Hepatocyte (in vitro differentiated cells): Measurements from ENCODE around the gene MUC4. TPM values are rescaled to one million over a fixed set of nuclear protein-coding genes. Genes with fewer than 3 reads are reported as not detected.
"Not testable (repeated sequence)": the region's sequence is repeated elsewhere in the genome, so short reads cannot be mapped to it uniquely, and the experiment has no call there.

Source experiments
- DNase-seq: peaks from one replicate; pipeline ENCODE4 v3.0.0-alpha.2; 2016; ENCODE audit warnings: low spot score
- H2AFZ ChIP-seq: fragments of 200-600 bp; sonication (generic); 2 replicates; pipeline ENCODE4 v1.6.0; 2016; ENCODE audit warnings: antibody characterized with exemption, mild to moderate bottlenecking
- H3K27ac ChIP-seq: fragments of 200-600 bp; sonication (generic); 2 replicates; pipeline ENCODE4 v1.5.1; 2016; ENCODE audit warnings: mild to moderate bottlenecking
- H3K27me3 ChIP-seq: fragments of 200-600 bp; sonication (generic); 2 replicates; pipeline ENCODE4 v1.6.1; 2016
- H3K36me3 ChIP-seq: fragments of 200-600 bp; sonication (generic); replicated peaks from 2 replicates; pipeline ENCODE4 v1.5.1; 2016; ENCODE audit warnings: low read depth; ENCODE audit not compliant: insufficient read depth
- H3K4me1 ChIP-seq: fragments of 200-600 bp; sonication (generic); 2 replicates; pipeline ENCODE4 v1.5.1; 2016; ENCODE audit warnings: mild to moderate bottlenecking, moderate library complexity; ENCODE audit not compliant: insufficient read depth
- H3K4me2 ChIP-seq: fragments of 200-600 bp; sonication (generic); 2 replicates; pipeline ENCODE4 v1.6.0; 2016
- H3K4me3 ChIP-seq: fragments of 200-600 bp; sonication (generic); 2 replicates; pipeline ENCODE4 v1.5.1; 2016; ENCODE audit warnings: mild to moderate bottlenecking
- H3K79me2 ChIP-seq: fragments of 200-600 bp; sonication (generic); 2 replicates; pipeline ENCODE4 v1.6.0; 2017; ENCODE audit warnings: mild to moderate bottlenecking
- H3K9me2 ChIP-seq: fragments of 200-600 bp; sonication (generic); replicated peaks from 2 replicates; pipeline ENCODE4 v1.6.0; 2017; ENCODE audit warnings: mild to moderate bottlenecking; ENCODE audit not compliant: insufficient read depth
- H3K9me3 ChIP-seq: fragments of 200-600 bp; sonication (generic); 2 replicates; pipeline ENCODE4 v1.5.1; 2016; ENCODE audit warnings: low read depth, mild to moderate bottlenecking
- H4K20me1 ChIP-seq: fragments of 200-600 bp; sonication (generic); 2 replicates; pipeline ENCODE4 v1.6.0; 2016; ENCODE audit warnings: mild to moderate bottlenecking; ENCODE audit not compliant: insufficient read depth, poor library complexity, severe bottlenecking
- CTCF ChIP-seq: fragments of 200-600 bp; sonication (generic); IDR thresholded peaks from 2 replicates; pipeline ENCODE4 v1.5.1; 2016; ENCODE audit warnings: antibody characterized with exemption, mild to moderate bottlenecking; ENCODE audit not compliant: poor library complexity
- EZH2 ChIP-seq: fragments of 200-600 bp; sonication (generic); IDR thresholded peaks from 2 replicates; pipeline ENCODE4 v1.6.1; 2016; ENCODE audit warnings: antibody characterized with exemption, mild to moderate bottlenecking, borderline replicate concordance
- EZH2phosphoT487 ChIP-seq: fragments of 200-600 bp; sonication (generic); IDR thresholded peaks from one replicate; pipeline ENCODE4 v1.6.1; 2018; ENCODE audit warnings: antibody characterized with exemption, mild to moderate bottlenecking, low read depth, moderate library complexity; ENCODE audit not compliant: unreplicated experiment, severe bottlenecking
- WGBS: methylation state at CpG from one replicate; pipeline ENCODE4 v1.1.6; 2016; ENCODE audit warnings: low lambda C conversion rate; ENCODE audit errors: missing lambda C conversion rate; 5-methylcytosine and 5-hydroxymethylcytosine counted together
- polyA plus RNA-seq: library from polyadenylated mRNA; unstranded; fragments of >200 nt; fragmentation: Nextera tagmentation; extraction: Ambion mirVana; gene quantifications from 2 replicates; pipeline ENCODE4 v1.2.1, GENCODE V29; 2016
- total RNA-seq: library from RNA; depleted of rRNA; stranded (reverse); fragments of >200 nt; gene quantifications from 2 replicates; pipeline ENCODE4 v1.2.3, GENCODE V29; 2014

Gene MUC4
- total and polyA plus RNA-seq, 2 experiments from 2014 or later, result 0.89 to 1.7 TPM

DNA sequence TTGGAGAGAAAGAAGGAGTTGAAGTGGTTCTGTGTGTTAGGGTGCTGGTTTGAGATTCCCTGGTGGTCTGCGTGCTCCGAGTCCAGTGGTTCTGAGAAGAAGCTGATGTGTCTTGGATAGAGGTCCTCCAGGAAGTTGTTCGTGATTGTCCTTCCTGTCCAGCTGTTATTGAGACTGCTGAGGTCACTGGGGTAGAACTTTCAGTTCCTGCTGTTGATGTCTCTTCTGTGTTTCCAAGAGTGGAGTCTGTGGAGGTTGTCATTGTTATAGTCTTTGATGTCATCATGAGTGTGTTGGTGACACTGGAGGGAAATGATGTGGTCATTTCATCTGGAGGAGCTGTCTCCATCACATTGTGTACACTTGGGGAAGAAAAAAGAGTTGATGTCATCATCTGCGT is 20.8 kb downstream of the MUC4 start:
- Histone ChIP-seq H3K9me2 (no peaks in the 10 kb centered on the region), H3K27ac (no peak overlapping the region), H3K4me2 (no peak overlapping the region), H2AFZ (no peak overlapping the region), H3K4me3 (no peak overlapping the region), H3K27me3 (no peaks in the 10 kb centered on the region), H3K79me2 (no peaks in the 10 kb centered on the region), H4K20me1 (no peaks in the 10 kb centered on the region), H3K4me1 (no peaks in the 10 kb centered on the region), H3K9me3 (no peaks in the 10 kb centered on the region), H3K36me3 (no peaks in the 10 kb centered on the region)
- DNase-seq, result no peak
- TF ChIP-seq EZH2 (no peak), CTCF (no peak), EZH2phosphoT487 (no peak)
- WGBS, result 96% methylated on average over 4 of the region's 4 CpGs

DNA sequence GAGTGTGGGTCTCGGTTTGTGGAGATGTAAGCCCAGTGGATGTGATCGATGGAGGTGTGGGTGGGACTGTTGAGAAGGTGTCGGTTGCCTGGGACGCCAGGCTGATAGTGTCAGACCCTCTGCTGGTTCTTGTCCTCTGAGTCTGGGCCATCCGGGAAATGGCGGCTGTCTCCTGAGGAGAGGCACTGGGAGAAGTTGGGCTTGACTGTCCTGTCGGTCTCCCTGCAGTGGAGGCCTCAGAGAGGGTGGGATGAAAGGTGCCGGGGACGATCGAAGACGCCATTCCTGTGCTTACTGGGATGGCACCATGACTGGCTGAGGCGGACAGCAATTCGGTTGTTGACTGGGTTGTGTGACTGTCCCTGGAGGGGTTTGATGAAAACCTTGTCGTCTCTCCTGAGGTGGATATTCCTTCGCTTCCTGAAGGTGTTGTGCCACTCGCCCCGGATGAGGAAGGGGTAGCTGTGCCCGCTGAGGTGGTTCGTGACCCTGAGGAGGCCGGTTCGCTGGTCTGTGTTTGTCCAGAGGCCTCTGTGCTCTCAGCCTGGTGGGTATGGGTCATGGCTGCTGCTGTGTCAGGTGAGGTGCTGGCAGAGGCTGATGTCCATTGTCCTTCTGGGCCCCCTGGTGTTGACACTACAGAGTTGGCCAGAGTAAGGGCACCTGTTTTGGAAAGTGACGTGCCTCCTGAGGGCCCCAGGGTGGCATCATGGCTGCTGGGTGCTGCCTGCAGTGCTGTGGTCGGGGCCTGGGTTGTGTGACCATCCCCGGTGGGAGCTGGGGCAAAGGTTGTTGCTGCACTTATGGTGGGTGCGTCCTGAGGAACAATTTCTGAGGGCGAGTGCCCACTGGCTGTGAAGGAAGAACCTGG is 22.8 kb downstream of the MUC4 start:
- Histone ChIP-seq H3K9me2 (no peaks in the 10 kb centered on the region), H2AFZ (no peak overlapping the region), H3K4me2 (no peak overlapping the region), H3K4me1 (no peaks in the 10 kb centered on the region), H3K4me3 (no peak overlapping the region), H3K27me3 (no peaks in the 10 kb centered on the region), H3K9me3 (no peaks in the 10 kb centered on the region), H3K36me3 (no peaks in the 10 kb centered on the region), H3K27ac (no peak overlapping the region), H3K79me2 (no peaks in the 10 kb centered on the region), H4K20me1 (no peaks in the 10 kb centered on the region)
- TF ChIP-seq EZH2phosphoT487 (no peak), CTCF (no peak), EZH2 (no peak)
- WGBS, result 95% methylated on average over 25 of the region's 26 CpGs
- no peak for DNase-seq

GRCh38 chr3:195785781-195786405 is 25.8 kb downstream of the MUC4 start:
- H2AFZ ChIP-seq, H4K20me1 ChIP-seq, DNase-seq, H3K4me3 ChIP-seq, H3K4me1 ChIP-seq, H3K27ac ChIP-seq, H3K79me2 ChIP-seq, H3K36me3 ChIP-seq, H3K4me2 ChIP-seq, H3K9me3 ChIP-seq, H3K9me2 ChIP-seq, H3K27me3 ChIP-seq: not testable (repeated sequence)
- 97% methylated on average over 21 of the region's 21 CpGs for WGBS

- H3K4me2 ChIP-seq, H4K20me1 ChIP-seq, H3K9me2 ChIP-seq, H3K27ac ChIP-seq, H3K4me1 ChIP-seq, H3K36me3 ChIP-seq, H2AFZ ChIP-seq, H3K9me3 ChIP-seq, H3K4me3 ChIP-seq, H3K79me2 ChIP-seq, H3K27me3 ChIP-seq, DNase-seq: not testable (repeated sequence)
- WGBS, result 97% methylated on average over 14 of the region's 14 CpGs
These were observed 27.7 kb downstream of the MUC4 start for GRCh38 chr3:195784031-195784430.

- not testable (repeated sequence) for H3K4me2 ChIP-seq, DNase-seq, H3K36me3 ChIP-seq, H3K79me2 ChIP-seq, H3K9me3 ChIP-seq, H3K4me3 ChIP-seq, H4K20me1 ChIP-seq, H3K9me2 ChIP-seq, H3K27me3 ChIP-seq, H3K27ac ChIP-seq, H3K4me1 ChIP-seq, H2AFZ ChIP-seq
- 95% methylated on average over 9 of the region's 12 CpGs for WGBS
These were observed 30.5 kb downstream of the MUC4 start for GRCh38 chr3:195781236-195781635.
